ENCODE data around the gene ZNF318. TPM values are rescaled to one million over a fixed set of nuclear protein-coding genes. Genes with fewer than 3 reads are reported as not detected.

Gene ZNF318
- total and polyA plus RNA-seq, 10 of the 15 experiments (the other 5 are each of a cell fraction or from before 2014, with no cell fraction given): 3.4 to 79.8 (median 13.7) TPM

GRCh38 chr6:43367245-43367984, 2.0 kb downstream of the ZNF318 start:
- Histone ChIP-seq H3K4me2 (ENCODE audit: control insufficient read depth, insufficient read depth) (peak overlapping the region; percentile 83), H3K36me3 (ENCODE audit: control insufficient read depth in 2 of 2, insufficient read depth in 2 of 2, low read length in 1 of 2) (peaks cover 5 to 20% of the 10 kb centered on the region in 2 experiments), H3K27me3 (replicated peaks in 1 of 2; ENCODE audit: control insufficient read depth in 2 of 2, insufficient read depth in 2 of 2, low read length in 1 of 2) (no peaks in the 10 kb centered on the region), H3K9ac (ENCODE audit: control insufficient read depth, insufficient read depth, low read length) (peak overlapping the region; percentile 93), H3K4me1 (ENCODE audit: control insufficient read depth, insufficient read depth, low read length) (peaks cover 23% of the 10 kb centered on the region), H2AFZ (ENCODE audit: control insufficient read depth, low read depth, low read length) (no peak overlapping the region), H3K27ac (ENCODE audit: control insufficient read depth, insufficient read depth) (peak overlapping the region; percentile 88), H3K4me3 (peak overlapping the region; percentile 84), H3K79me2 (ENCODE audit: control insufficient read depth, insufficient read depth, low read length) (peaks cover 68% of the 10 kb centered on the region), H4K20me1 (ENCODE audit: control insufficient read depth, insufficient read depth) (no peaks in the 10 kb centered on the region), H3K9me3 (replicated peaks; ENCODE audit: control insufficient read depth, insufficient read depth, low read length) (no peaks in the 10 kb centered on the region; the same call in 2 of the 3 replicates)
- RAD21 ChIA-PET (ENCODE audit: unreplicated experiment): interaction anchor here (0.9 to 16.8 kb wide), 15 partner anchors 8 to 121 kb away, joined by 3 to 311 read pairs (median 5); partner anchors contain the start of gene ABCC10
- intact Hi-C loops (cut with micrococcal nuclease; ENCODE audit: unreplicated experiment): loop anchor here (2.0 kb wide), 1 partner anchor 29 kb away; no protein-coding TSS in a partner anchor
- CTCF ChIA-PET: interaction anchor here (0.9 to 5.6 kb wide), 19 partner anchors 8 to 143 kb away, joined by 3 to 68 read pairs (median 4); no protein-coding TSS in a partner anchor
- BruUV-seq (replicated peaks): no TSS peak
- 48% methylated on average over 9 of the region's 9 CpGs for WGBS (ENCODE audit: insufficient coverage, insufficient replicate concordance, low lambda C conversion rate, missing lambda C conversion rate)
- ATAC-seq: peak; percentile 5; the same call in 2 of the 3 replicates
- SMC1A ChIA-PET (ENCODE audit: uncharacterized antibody, unreplicated experiment): interaction anchor here (0.6 to 18.8 kb wide), 10 partner anchors 8 to 120 kb away, joined by 3 to 616 read pairs (median 4); no protein-coding TSS in a partner anchor
- no peak for FAIRE-seq
- DNase-seq (ENCODE audit: low read depth, low spot score): no peak
- in situ Hi-C loops (cut with MboI): no loop called here
- POLR2A ChIA-PET: interaction anchor here (0.5 to 10.3 kb wide), 10 partner anchors 11 to 142 kb away, joined by 3 to 218 read pairs (median 5); no protein-coding TSS in a partner anchor
- TF ChIP-seq CTCF (IDR thresholded peaks at IDR 0.05 in 2 of 3, conservative IDR thresholded peaks at IDR 0.05 in 1 of 3; ENCODE audit: control insufficient read depth in 2 of 3, extremely low read depth in 1 of 3, insufficient read depth in 1 of 3, low read depth in 3 of 3, low read length in 3 of 3) (no peak), MEF2A (IDR thresholded peaks at IDR 0.05; ENCODE audit: insufficient read depth, low read depth, low read length) (no peak), CEBPZ (IDR thresholded peaks at IDR 0.05; ENCODE audit: low read depth, low read length) (no peak), ZBTB40 (IDR thresholded peaks at IDR 0.05; ENCODE audit: borderline replicate concordance) (no peak), MLLT1 (IDR thresholded peaks at IDR 0.05) (0 out of 2 replicates have a peak, but pooled peaks have one; percentile 9), HCFC1 (IDR thresholded peaks at IDR 0.05; ENCODE audit: low read length) (no peak), ZNF24 (IDR thresholded peaks at IDR 0.05) (no peak), POLR2AphosphoS5 (IDR thresholded peaks at IDR 0.05; ENCODE audit: low read length) (0 out of 2 replicates have a peak, but pooled peaks have one; percentile 11)
